HepG2 (cell line): ENCODE results near the gene UQCC2. TPM values are rescaled to one million over a fixed set of nuclear protein-coding genes. Genes with fewer than 3 reads are reported as not detected.

Experiments used
- ADNP ChIP-seq: sonication (generic); formaldehyde crosslinking; IDR thresholded peaks from 2 replicates; pipeline ENCODE4 v1.4.0; 2020; ENCODE audit warnings: missing genetic modification reagents
- ARNTL ChIP-seq: sonication (generic); formaldehyde crosslinking; IDR thresholded peaks from 2 replicates; pipeline ENCODE4 v1.4.0; 2020; ENCODE audit warnings: mild to moderate bottlenecking, missing genetic modification reagents
- ATF7-NPFF ChIP-seq: sonication (generic); formaldehyde crosslinking; IDR thresholded peaks from 2 replicates; pipeline ENCODE4 v1.8.1; 2023; ENCODE audit warnings: mild to moderate bottlenecking, low read depth, missing genetic modification reagents, moderate library complexity
- BRCA1 ChIP-seq: sonication (generic); formaldehyde crosslinking; IDR thresholded peaks from 2 replicates; pipeline ENCODE4 v1.4.0; 2020; ENCODE audit warnings: missing genetic modification reagents
- FOXK2 ChIP-seq: fragments of 450-650 bp; IDR thresholded peaks from 2 replicates; pipeline ENCODE4 v1.6.1; 2016
- FOXO1 ChIP-seq: sonication (generic); formaldehyde crosslinking; IDR thresholded peaks from 2 replicates; pipeline ENCODE4 v1.4.0; 2020; ENCODE audit warnings: missing genetic modification reagents
- GLMP ChIP-seq: sonication (generic); formaldehyde crosslinking; IDR thresholded peaks from 2 replicates; pipeline ENCODE4 v1.9.0; 2021; ENCODE audit warnings: missing genetic modification reagents, mild to moderate bottlenecking, borderline replicate concordance
- HOXD1 ChIP-seq: sonication (generic); formaldehyde crosslinking; IDR thresholded peaks from 2 replicates; pipeline ENCODE4 v1.5.0; 2020; ENCODE audit warnings: missing genetic modification reagents
- KDM1A ChIP-seq: IDR thresholded peaks from 2 replicates; pipeline ENCODE4 v1.6.1; 2016; ENCODE audit warnings: missing compliant biosample characterization
- MIER3 ChIP-seq: IDR thresholded peaks from 2 replicates; pipeline ENCODE4 v1.6.1; 2016; ENCODE audit warnings: missing compliant biosample characterization, borderline replicate concordance
- NCOA5 ChIP-seq: sonication (generic); formaldehyde crosslinking; IDR thresholded peaks from 2 replicates; pipeline ENCODE4 v1.4.0; 2020; ENCODE audit warnings: missing genetic modification reagents
- NR2F1 ChIP-seq, 2 experiments: fragments of 450-650 bp in 1 of 2; formaldehyde crosslinking in 1 of 2; IDR thresholded peaks; 2 replicates each; pipeline versions ENCODE4 v1.5.0 to v1.6.1; 2016 to 2020; ENCODE audit warnings: mild to moderate bottlenecking in 1 of 2, missing compliant biosample characterization in 1 of 2, missing genetic modification reagents in 1 of 2, moderate library complexity in 1 of 2
- ONECUT2 ChIP-seq: sonication (generic); formaldehyde crosslinking; IDR thresholded peaks from 2 replicates; pipeline ENCODE4 v1.4.0; 2020; ENCODE audit warnings: missing genetic modification reagents
- SETDB1 ChIP-seq: sonication (generic); formaldehyde crosslinking; IDR thresholded peaks from 2 replicates; pipeline ENCODE4 v1.5.1; 2020; ENCODE audit warnings: missing genetic modification reagents, mild to moderate bottlenecking, borderline replicate concordance
- SPEN ChIP-seq: sonication (generic); formaldehyde crosslinking; IDR thresholded peaks from 2 replicates; pipeline ENCODE4 v1.5.1; 2020; ENCODE audit warnings: low read depth, mild to moderate bottlenecking, missing genetic modification reagents
- SRF ChIP-seq: IDR thresholded peaks from 2 replicates; pipeline ENCODE4 v1.6.1; 2011; ENCODE audit warnings: mild to moderate bottlenecking, low read depth, low read length, moderate library complexity
- ZNF337 ChIP-seq: sonication (generic); formaldehyde crosslinking; IDR thresholded peaks from 2 replicates; pipeline ENCODE4 v1.5.1; 2020; ENCODE audit warnings: missing genetic modification reagents, low read depth, mild to moderate bottlenecking, borderline replicate concordance
- ZNF609 ChIP-seq: sonication (generic); formaldehyde crosslinking; IDR thresholded peaks from 2 replicates; pipeline ENCODE4 v1.4.0; 2020; ENCODE audit warnings: mild to moderate bottlenecking, missing genetic modification reagents, borderline replicate concordance
- ZNF660 ChIP-seq: sonication (generic); formaldehyde crosslinking; IDR thresholded peaks from 2 replicates; pipeline ENCODE4 v1.5.1; 2020; ENCODE audit warnings: mild to moderate bottlenecking, low read depth, missing genetic modification reagents, borderline replicate concordance
- polyA plus RNA-seq, 8 experiments: library from polyadenylated mRNA; depleted of rRNA in 3 of 8; stranded (reverse) in 7 of 8; unstranded in 1 of 8; fragments of >200 nt; fragmentation: Illumina TruSeq in 4 of 8; extraction: Trizol in 4 of 8; gene quantifications; 2 replicates each; pipeline versions ENCODE4 v1.2.1 to v1.2.3, GENCODE V29; 2011 to 2016; ENCODE audit warnings: low read depth in 4 of 8, missing spikeins in 1 of 8, mixed read lengths in 1 of 8; ENCODE audit not compliant: insufficient read depth in 1 of 8
- total RNA-seq, 5 experiments: library from RNA; depleted of rRNA; stranded (reverse); fragments of >200 nt; fragmentation: Illumina TruSeq; extraction: Trizol; gene quantifications; 2 replicates each; pipeline ENCODE4 v1.2.3, GENCODE V29; 2016; ENCODE audit warnings: low read depth in 1 of 5
- TF ChIP-seq, protein P1 (sequence below): sonication (generic); formaldehyde crosslinking; IDR thresholded peaks from 2 replicates; pipeline ENCODE4 v1.4.0; 2020; ENCODE audit warnings: missing genetic modification reagents; ENCODE audit errors: not compliant biosample characterization
- TF ChIP-seq, protein P2 (sequence below): sonication (generic); formaldehyde crosslinking; IDR thresholded peaks from 2 replicates; pipeline ENCODE4 v1.8.0; 2023; ENCODE audit warnings: mild to moderate bottlenecking, missing genetic modification reagents

UQCC2 gene
- total and polyA plus RNA-seq, 2 of the 13 experiments (the other 11 are each of a cell fraction or from before 2014, with no cell fraction given): 82.4 to 238 TPM

- TF ChIP-seq, protein P1, sequence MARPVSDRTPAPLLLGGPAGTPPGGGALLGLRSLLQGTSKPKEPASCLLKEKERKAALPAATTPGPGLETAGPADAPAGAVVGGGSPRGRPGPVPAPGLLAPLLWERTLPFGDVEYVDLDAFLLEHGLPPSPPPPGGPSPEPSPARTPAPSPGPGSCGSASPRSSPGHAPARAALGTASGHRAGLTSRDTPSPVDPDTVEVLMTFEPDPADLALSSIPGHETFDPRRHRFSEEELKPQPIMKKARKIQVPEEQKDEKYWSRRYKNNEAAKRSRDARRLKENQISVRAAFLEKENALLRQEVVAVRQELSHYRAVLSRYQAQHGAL (CRISPR knock-in tag): peak; percentile 33
- no peak; the same call in 1 of the 2 replicates for TF ChIP-seq MIER3 (CRISPR knock-in tag)
- TF ChIP-seq NR2F1 (CRISPR knock-in tag; IDR thresholded peaks at IDR 0.05): no peak; a peak in 1 of 4 replicates
- no peak for TF ChIP-seq ZNF660 (CRISPR knock-in tag)
- no peak for TF ChIP-seq SRF
- TF ChIP-seq BRCA1 (CRISPR knock-in tag): no peak
- TF ChIP-seq HOXD1 (CRISPR knock-in tag): peak; percentile 59; the same call in 1 of the 2 replicates
- TF ChIP-seq SETDB1 (CRISPR knock-in tag): no peak
- peak; percentile 76; the same call in 1 of the 2 replicates for TF ChIP-seq ZNF337 (CRISPR knock-in tag)
- no peak for TF ChIP-seq NCOA5 (CRISPR knock-in tag)
- peak; percentile 32; the same call in 1 of the 2 replicates for TF ChIP-seq FOXO1 (CRISPR knock-in tag)
- no peak for TF ChIP-seq KDM1A (CRISPR knock-in tag)
- no peak for TF ChIP-seq FOXK2
- no peak for TF ChIP-seq GLMP (CRISPR knock-in tag)
- TF ChIP-seq SPEN: peak; percentile 66
- TF ChIP-seq ONECUT2: no peak
- TF ChIP-seq ATF7-NPFF (CRISPR knock-in tag): peak; percentile 88; the same call in 1 of the 2 replicates
- TF ChIP-seq ADNP (CRISPR knock-in tag): no peak
- TF ChIP-seq ARNTL (CRISPR knock-in tag): peak; percentile 80
- TF ChIP-seq, protein P2, sequence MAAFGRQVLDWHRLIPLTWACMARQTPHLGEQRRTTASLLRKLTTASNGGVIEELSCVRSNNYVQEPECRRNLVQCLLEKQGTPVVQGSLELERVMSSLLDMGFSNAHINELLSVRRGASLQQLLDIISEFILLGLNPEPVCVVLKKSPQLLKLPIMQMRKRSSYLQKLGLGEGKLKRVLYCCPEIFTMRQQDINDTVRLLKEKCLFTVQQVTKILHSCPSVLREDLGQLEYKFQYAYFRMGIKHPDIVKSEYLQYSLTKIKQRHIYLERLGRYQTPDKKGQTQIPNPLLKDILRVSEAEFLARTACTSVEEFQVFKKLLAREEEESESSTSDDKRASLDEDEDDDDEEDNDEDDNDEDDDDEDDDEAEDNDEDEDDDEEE (CRISPR knock-in tag): peak; percentile 94
- peak; percentile 59 for TF ChIP-seq ZNF609 (CRISPR knock-in tag)
Observed at GRCh38 chr6:33711140-33712129, at the start of gene UQCC2 (continued).
